ENCODE results near the gene ANKS1A.

The ANKS1A gene

GRCh38 chr6:35073766-35074471 lies 184.9 kb downstream of the ANKS1A start:
- no peak for DNase-seq (ENCODE audit: low read depth)
- no peak for TF ChIP-seq CTCF (IDR thresholded peaks at IDR 0.05; ENCODE audit: low read length, missing control alignments)
- H3K4me3 ChIP-seq (replicated peaks; ENCODE audit: low read depth, low read length) = no peak overlapping the region

GRCh38 chr6:35076997-35077712 lies 188.1 kb downstream of the ANKS1A start:
- no peak for TF ChIP-seq CTCF (IDR thresholded peaks at IDR 0.05; ENCODE audit: low read length, missing control alignments)
- DNase-seq (ENCODE audit: low read depth) = no peak
- H3K4me3 ChIP-seq (replicated peaks; ENCODE audit: low read depth, low read length) = no peak overlapping the region

- no peak overlapping the region for H3K4me3 ChIP-seq (replicated peaks; ENCODE audit: low read depth, low read length)
- TF ChIP-seq CTCF (IDR thresholded peaks at IDR 0.05; ENCODE audit: low read length, missing control alignments) = no peak
- no peak for DNase-seq (ENCODE audit: low read depth)
Observed at GRCh38 chr6:35077713-35078105, 188.7 kb downstream of the ANKS1A start.

GRCh38 chr6:35078226-35078850 lies 189.3 kb downstream of the ANKS1A start:
- no peak overlapping the region for H3K4me3 ChIP-seq (replicated peaks; ENCODE audit: low read depth, low read length)
- no peak for TF ChIP-seq CTCF (IDR thresholded peaks at IDR 0.05; ENCODE audit: low read length, missing control alignments)
- DNase-seq (ENCODE audit: low read depth) = no peak

- no peak for TF ChIP-seq CTCF (IDR thresholded peaks at IDR 0.05; ENCODE audit: low read length, missing control alignments)
- no peak for DNase-seq (ENCODE audit: low read depth)
- no peak overlapping the region for H3K4me3 ChIP-seq (replicated peaks; ENCODE audit: low read depth, low read length)
Observed at GRCh38 chr6:35078896-35079295, 189.8 kb downstream of the ANKS1A start.

- no peak for DNase-seq (ENCODE audit: low read depth)
- H3K4me3 ChIP-seq (replicated peaks; ENCODE audit: low read depth, low read length) = no peak overlapping the region
- TF ChIP-seq CTCF (IDR thresholded peaks at IDR 0.05; ENCODE audit: low read length, missing control alignments) = no peak
Observed at GRCh38 chr6:35079311-35080000, 190.4 kb downstream of the ANKS1A start.

Data from fibroblast of pulmonary artery (primary cell).